Suprapubic skin (tissue), 3 donors: ENCODE measurements around the gene MED12L.

Experiments used
- CTCF ChIP-seq, 2 donors: fragments of 200-600 bp in 1 of 2; fragments of 450-650 bp in 1 of 2; sonication (generic) in 1 of 2; IDR thresholded peaks; one replicate each; pipeline ENCODE4 v1.5.1; 2016 to 2019; ENCODE audit warnings: antibody characterized with exemption in 2 of 2, mild to moderate bottlenecking in 1 of 2, moderate library complexity in 1 of 2
- POLR2AphosphoS5 ChIP-seq, 3 donors: sonication (generic); formaldehyde crosslinking; IDR thresholded peaks; one replicate each; pipeline ENCODE4 v1.6.1; 2017; ENCODE audit warnings: antibody characterized with exemption in 3 of 3

GRCh38 chr3:151480492-151480891, 395.0 kb downstream of the MED12L start:
- no peak for TF ChIP-seq CTCF (IDR thresholded peaks at IDR 0.05)
- TF ChIP-seq POLR2AphosphoS5 (IDR thresholded peaks at IDR 0.05) = no peak
